ENCODE data around the gene SLC22A5. TPM values are rescaled to one million over a fixed set of nuclear protein-coding genes. Genes with fewer than 3 reads are reported as not detected.

SLC22A5 gene
- total and polyA plus RNA-seq, 9 of the 15 experiments (the other 6 are each of a cell fraction or from before 2014, with no cell fraction given) = 3.0 to 16.6 (median 8.3) TPM

DNA sequence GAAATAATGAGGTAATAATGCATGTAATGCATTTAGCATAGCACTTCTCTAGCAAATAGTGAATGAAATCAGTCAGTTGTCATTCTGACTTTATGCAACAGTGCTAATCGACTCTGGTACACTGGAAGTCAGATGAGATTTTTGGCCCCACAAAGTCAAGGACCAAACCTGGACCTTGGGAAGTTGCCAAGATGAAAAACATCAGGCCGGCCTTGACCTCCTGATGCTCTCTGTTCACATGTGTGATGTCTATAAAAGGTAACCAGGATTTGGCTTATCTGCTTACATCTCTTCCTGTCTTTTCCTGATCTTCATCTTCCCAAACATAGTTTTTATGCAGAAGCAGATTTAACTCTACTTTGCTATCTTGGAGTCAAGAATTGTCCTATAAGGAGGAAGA, 39.5 kb downstream of the SLC22A5 start:
- Histone ChIP-seq H3K27me3 (ENCODE audit: control insufficient read depth in 2 of 2, insufficient read depth in 2 of 2, low read length in 2 of 2) (no peaks in the 10 kb centered on the region), H3K79me2 (ENCODE audit: control insufficient read depth, insufficient read depth, low read length) (no peaks in the 10 kb centered on the region; the same call in 2 of the 3 replicates), H3K4me3 (no peak overlapping the region), H3K27ac (ENCODE audit: extremely low read depth, low read depth, low read length) (no peak overlapping the region), H3K4me1 (replicated peaks in 1 of 2; ENCODE audit: control insufficient read depth in 2 of 2, insufficient read depth in 2 of 2, low read length in 2 of 2) (peaks cover 13 to 17% of the 10 kb centered on the region in 2 experiments; a peak in 4 of 5 replicates), H4K20me1 (replicated peaks; ENCODE audit: control insufficient read depth, insufficient read depth, low read length) (no peaks in the 10 kb centered on the region), H3K9ac (ENCODE audit: insufficient read depth in 1 of 2, low read depth in 2 of 2, low read length in 2 of 2) (no peak overlapping the region), H3K36me3 (ENCODE audit: control insufficient read depth, insufficient read depth, low read length) (no peaks in the 10 kb centered on the region), H3K9me1 (ENCODE audit: control insufficient read depth, insufficient read depth, low read length) (no peaks in the 10 kb centered on the region), H3K9me3 (replicated peaks; ENCODE audit: control insufficient read depth, insufficient read depth, low read depth, low read length) (no peaks in the 10 kb centered on the region), H2AFZ (ENCODE audit: low read depth, low read length) (no peak overlapping the region), H3K4me2 (ENCODE audit: insufficient read depth, low read length) (no peak overlapping the region)
- TF ChIP-seq MYC (IDR thresholded peaks at IDR 0.05; ENCODE audit: low read depth, low read length) (no peak), MYC (CRISPR knock-in tag; IDR thresholded peaks at IDR 0.05; ENCODE audit: borderline replicate concordance, low read depth) (no peak), ZNF561 (CRISPR knock-in tag; conservative IDR thresholded peaks at IDR 0.05) (no peak), NFIC (IDR thresholded peaks at IDR 0.05) (0 out of 2 replicates have a peak, but pooled peaks have one; percentile 18), MEIS2 (IDR thresholded peaks at IDR 0.05; ENCODE audit: partially characterized antibody) (no peak)
- TF ChIP-seq, protein P1, sequence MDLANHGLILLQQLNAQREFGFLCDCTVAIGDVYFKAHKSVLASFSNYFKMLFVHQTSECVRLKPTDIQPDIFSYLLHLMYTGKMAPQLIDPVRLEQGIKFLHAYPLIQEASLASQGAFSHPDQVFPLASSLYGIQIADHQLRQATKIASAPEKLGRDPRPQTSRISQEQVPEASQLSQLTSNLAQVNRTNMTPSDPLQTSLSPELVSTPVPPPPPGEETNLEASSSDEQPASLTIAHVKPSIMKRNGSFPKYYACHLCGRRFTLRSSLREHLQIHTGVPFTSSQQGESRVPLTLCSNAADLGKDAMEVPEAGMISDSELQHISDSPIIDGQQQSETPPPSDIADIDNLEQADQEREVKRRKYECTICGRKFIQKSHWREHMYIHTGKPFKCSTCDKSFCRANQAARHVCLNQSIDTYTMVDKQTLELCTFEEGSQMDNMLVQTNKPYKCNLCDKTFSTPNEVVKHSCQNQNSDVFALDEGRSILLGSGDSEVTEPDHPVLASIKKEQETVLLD (IDR thresholded peaks at IDR 0.05) = no peak
- TF ChIP-seq, protein P2, sequence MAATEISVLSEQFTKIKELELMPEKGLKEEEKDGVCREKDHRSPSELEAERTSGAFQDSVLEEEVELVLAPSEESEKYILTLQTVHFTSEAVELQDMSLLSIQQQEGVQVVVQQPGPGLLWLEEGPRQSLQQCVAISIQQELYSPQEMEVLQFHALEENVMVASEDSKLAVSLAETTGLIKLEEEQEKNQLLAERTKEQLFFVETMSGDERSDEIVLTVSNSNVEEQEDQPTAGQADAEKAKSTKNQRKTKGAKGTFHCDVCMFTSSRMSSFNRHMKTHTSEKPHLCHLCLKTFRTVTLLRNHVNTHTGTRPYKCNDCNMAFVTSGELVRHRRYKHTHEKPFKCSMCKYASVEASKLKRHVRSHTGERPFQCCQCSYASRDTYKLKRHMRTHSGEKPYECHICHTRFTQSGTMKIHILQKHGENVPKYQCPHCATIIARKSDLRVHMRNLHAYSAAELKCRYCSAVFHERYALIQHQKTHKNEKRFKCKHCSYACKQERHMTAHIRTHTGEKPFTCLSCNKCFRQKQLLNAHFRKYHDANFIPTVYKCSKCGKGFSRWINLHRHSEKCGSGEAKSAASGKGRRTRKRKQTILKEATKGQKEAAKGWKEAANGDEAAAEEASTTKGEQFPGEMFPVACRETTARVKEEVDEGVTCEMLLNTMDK (IDR thresholded peaks at IDR 0.05; ENCODE audit: borderline replicate concordance, insufficient read depth, low read depth, low read length, poor library complexity, severe bottlenecking) = no peak
- TF ChIP-seq, protein P3, sequence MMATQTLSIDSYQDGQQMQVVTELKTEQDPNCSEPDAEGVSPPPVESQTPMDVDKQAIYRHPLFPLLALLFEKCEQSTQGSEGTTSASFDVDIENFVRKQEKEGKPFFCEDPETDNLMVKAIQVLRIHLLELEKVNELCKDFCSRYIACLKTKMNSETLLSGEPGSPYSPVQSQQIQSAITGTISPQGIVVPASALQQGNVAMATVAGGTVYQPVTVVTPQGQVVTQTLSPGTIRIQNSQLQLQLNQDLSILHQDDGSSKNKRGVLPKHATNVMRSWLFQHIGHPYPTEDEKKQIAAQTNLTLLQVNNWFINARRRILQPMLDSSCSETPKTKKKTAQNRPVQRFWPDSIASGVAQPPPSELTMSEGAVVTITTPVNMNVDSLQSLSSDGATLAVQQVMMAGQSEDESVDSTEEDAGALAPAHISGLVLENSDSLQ (IDR thresholded peaks at IDR 0.05) = no peak
- ChIA-PET POLR2A (interaction anchor here (3.3 kb wide), 1 partner anchor 14 kb away, joined by 11 read pairs; no protein-coding TSS in a partner anchor), CTCF (ENCODE audit: low intra/inter-chr PET ratio) (no interaction called here)
- ATAC-seq = no peak
- no TSS peak for BruUV-seq (replicated peaks)
- no peak for FAIRE-seq
- in situ Hi-C loops (cut with MboI) = no loop called here
- 15% methylated on average over 2 of the region's 2 CpGs for WGBS (ENCODE audit: insufficient coverage, low coverage, missing lambda C conversion rate)
- DNase-seq (ENCODE audit: extremely low read depth in 1 of 4, low spot score in 3 of 4) = no peak
- intact Hi-C loops (cut with micrococcal nuclease) = no loop called here
